Frontal cortex (tissue), 4 donors: ENCODE data around the gene ADNP. TPM values are rescaled to one million over a fixed set of nuclear protein-coding genes. Genes with fewer than 3 reads are reported as not detected.
"Not testable (repeated sequence)": the region's sequence is repeated elsewhere in the genome, so short reads cannot be mapped to it uniquely, and the experiment has no call there.

Experiments
- DNase-seq, 2 donors: peaks; one replicate each; pipeline ENCODE4 v3.0.0; 2012; ENCODE audit warnings: low spot score in 2 of 2
- FAIRE-seq: peaks from 2 replicates; lab custom pipeline; 2012; peaks lifted over from hg19 to GRCh38; lab: Jason Lieb, UNC
- total RNA-seq: library from RNA; depleted of rRNA; stranded (reverse); fragments of >200 nt; gene quantifications from one replicate; pipeline ENCODE4 v1.2.3, GENCODE V29; 2014
- donor health status: control.
- donor health status: control.
- donor health status: control.

ADNP gene
- total RNA-seq, 1 donor from 2014 or later, result 68.1 TPM

DNA sequence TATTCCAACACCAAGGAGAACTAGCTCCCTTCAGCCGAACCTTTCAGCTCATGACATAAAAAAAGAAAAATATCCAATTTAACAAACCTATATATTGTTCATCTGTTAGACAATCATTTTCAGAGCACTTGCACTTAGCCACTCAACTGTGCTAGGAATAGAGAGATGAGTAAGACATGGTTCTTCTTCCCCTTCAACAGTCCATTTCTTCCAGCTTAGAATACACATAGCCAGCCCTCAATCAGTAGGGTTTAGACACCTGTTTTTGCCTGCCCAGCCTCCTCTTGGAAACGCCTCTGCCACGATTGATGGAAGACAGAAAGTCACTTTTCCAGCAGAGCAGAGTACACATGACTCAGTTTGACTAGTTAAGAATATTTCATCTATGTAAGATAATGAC, 21.8 kb downstream of the ADNP start:
- FAIRE-seq, result no peak
- no peak for DNase-seq

DNA sequence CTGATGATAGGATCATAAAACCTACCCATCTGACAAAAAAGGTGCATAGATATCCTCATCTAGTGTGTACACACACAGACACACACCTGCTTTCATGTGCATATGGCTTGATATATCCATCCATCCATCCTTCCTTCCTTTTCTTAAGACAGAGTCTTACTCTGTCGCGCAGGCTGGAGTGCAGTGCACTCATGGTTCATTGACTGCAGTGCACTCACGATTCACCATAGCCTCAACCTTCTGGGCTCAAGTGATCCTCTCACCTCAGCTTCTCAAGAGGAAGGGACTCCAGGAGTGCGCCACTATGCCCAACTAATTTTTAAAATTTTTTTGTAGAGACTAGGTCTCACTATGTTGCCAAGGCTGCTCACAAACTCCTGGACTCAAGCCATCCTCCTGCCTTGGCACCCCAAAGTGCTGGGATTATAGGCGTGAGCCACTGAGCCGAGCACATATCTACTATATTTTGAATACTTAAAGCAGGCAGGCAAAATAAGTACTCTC, 27.1 kb downstream of the ADNP start:
- DNase-seq, result no peak
- no peak for FAIRE-seq

DNA sequence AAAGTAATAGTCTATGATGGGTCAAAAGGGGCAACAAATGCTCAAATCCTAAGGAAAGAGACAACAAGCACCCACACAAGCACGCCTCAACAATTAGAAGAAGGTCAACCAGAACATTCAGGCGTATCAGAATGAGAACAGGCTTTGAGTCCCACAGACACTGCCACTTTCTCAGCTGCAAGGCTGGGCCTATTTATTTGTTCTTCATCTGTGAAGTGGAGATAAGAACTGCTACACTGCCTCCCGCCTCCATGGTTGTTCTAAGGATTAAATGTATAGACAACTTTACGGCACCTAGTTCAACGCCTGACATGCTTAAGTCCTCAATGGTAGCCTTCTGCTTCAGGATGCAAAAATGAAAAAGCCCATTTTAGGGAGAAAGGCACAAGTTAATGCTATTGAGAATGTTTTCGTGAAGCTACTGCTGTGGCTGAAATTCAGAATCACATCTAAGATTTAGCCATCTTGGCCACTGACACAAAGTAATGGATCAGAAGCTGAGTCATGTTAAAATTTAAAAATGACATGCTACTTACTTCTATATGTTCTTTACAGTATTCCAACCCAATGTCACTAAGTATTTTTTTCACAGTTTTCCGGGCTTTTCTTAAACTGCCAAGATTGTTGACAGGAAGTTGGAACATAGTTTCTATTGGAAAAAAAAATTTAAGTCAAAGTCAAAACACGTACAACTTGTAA, 27.7 kb downstream of the ADNP start:
- DNase-seq (no peak), FAIRE-seq (no peak)

DNA sequence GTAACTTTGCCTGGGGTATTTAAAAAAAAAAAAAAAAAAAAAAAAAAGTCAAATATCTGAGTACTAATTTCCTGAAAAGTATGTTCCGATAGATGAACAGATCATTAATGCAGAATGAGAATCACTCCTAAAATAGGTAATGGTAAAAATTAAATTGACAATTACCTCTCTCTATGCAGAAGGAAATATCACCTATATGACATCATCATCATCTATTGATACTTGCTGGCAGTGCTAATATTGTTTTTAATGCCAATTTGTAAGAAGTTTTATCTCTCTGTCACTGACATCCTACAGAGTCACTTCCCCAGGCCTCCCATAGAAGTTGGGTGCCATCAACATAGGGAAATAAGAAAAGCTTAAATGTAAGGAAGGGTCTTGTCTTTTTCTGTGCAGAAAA, 29.9 kb downstream of the ADNP start:
- FAIRE-seq, result no peak
- DNase-seq, result no peak

DNA sequence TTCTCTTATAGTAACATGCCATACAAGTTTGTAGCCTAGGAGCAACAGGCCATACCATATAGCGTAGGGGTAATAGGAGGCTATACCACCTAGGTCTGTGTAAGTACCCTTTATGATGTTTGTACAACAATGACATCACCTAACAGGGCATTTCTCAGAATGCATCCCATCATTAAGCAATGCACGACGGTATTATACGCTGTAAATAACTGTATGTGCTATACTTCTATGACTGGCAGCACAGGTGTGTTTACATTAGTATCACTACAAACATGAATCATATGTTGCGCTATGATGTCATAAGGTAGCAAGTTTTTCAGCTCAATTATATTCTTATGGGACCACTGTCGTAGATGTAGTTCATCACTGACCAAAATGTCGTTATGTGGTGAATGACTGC, 31.0 kb downstream of the ADNP start:
- FAIRE-seq (no peak), DNase-seq (no peak)

DNA sequence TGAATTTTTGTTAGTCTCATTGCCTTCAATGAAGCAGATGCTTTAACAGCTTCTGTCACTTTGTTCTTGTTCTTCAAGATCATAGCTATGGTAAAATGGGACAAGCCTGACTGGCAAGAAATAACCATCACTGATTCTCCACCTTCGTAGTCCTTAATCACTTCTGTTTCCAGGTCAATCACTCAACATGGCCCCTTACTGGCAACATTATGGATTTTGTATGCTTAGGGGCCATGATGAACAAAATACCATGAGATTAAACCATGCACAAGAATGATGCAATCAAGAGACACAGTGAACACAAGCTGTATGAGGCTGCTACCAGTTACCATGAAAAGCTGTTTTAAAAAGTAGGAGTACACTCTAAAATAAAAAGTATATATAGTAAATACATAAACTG, 32.8 kb downstream of the ADNP start:
- FAIRE-seq (no peak), DNase-seq (no peak)

DNA sequence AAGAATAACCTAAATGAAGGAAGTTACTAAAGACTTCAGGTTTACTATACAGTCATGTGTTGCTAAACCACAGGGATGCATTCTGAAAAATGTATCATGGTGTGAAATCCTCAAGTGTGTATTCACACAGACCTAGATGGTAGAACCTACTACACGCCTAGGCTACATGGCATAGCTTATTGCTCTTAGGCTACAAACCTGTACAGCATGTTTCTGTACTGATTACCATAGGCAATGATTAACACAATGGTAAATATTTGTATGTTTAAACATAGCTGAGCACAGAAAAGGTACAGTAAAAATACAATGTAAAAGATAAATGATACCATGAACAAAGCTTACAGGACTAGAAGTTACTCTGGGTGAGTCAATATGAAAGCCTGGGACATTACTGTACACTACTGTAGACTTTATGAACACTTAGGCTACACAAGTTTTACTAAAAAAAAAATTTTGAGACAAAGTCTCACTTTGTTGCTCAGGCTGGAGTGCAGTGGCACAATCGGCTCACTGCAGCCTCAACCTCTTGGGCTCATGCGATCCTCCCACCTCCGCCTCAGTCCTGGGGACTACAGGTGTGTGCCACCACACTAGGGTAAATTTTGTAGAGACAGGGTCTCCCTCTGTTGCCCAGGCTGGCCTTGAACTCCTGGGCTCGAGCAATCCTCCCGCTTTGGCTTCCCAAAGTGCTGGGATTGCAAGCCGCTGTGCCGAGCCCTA, 36.0 kb downstream of the ADNP start:
- FAIRE-seq (no peak), DNase-seq (no peak)

DNA sequence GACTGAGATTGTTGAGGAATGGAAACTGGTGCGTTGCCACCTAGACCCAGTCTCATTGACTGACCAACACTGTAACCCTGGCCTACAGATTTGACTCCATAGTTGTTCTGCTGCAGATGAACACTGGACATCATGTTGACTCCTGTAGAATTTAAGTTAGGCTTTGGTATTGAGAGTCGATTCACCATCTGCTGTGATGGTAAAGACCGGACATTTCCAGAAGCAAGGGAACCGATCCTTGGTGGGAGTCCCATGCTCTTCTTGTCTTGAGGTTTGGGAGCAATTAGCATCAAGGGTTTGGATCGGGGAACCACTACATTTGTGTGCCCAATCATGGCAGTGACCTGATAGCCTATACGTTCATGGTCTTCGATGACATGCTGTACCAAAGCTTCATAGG, 37.6 kb downstream of the ADNP start:
- FAIRE-seq (no peak), DNase-seq (no peak)

DNA sequence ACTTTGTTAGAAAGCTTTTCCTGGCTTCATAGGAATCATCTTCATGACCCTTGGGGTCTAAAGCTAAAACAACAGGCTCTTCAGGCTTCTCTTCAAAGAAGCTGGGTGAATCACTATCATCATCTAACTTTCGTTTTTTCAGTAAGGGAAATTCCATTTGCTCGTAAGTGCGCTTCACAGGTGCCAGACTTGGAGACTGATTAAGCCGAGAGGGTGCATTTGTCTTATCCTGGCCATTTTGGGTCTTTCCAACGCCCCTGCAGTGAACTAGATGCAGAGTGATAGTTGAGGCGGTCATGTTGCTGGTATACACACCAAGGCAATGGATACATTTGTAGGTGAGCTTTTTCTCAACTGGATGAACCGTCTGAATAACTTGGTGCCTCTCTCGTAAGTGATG, 38.8 kb downstream of the ADNP start:
- FAIRE-seq (no peak), DNase-seq (no peak)

DNA sequence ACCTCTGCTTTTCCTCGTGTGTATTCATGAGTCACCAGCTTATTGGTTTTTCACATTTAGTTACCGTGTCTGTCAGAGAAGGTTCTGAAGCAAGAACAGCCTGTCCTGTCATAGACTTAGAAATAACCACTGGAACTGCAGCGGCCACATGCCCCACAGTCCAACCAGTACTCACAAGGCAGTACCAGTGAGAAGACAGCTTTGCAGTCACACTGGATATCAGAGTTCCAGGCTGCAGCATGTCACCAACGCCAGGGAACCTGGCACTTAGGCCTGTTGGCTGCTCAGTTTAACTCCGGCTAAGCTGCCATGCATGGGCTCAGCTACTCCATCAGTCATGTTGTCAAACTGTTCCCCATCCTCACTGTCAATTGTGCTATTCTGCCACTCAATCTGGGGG, 40.1 kb downstream of the ADNP start:
- DNase-seq, result no peak
- no peak for FAIRE-seq

DNA sequence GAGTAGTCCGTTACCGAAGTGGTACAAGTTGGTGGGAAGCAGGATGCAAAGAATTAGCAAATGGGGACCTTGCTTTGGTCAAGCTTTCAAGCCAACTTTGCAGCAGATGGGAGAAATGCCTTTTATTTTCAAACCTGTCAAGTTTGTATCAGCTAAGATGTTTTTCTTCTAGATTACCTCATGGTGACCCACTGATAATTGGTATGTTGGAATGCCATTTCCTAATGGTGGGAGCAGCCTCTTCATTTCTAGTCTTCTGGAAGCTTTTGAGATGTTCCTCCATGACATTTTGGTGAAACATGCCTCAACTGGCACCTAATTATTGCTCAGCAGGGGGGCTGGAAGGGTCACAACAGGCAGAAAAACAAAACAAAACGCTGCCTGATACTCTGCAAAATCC, 43.7 kb downstream of the ADNP start:
- no peak for DNase-seq
- FAIRE-seq, result no peak

DNA sequence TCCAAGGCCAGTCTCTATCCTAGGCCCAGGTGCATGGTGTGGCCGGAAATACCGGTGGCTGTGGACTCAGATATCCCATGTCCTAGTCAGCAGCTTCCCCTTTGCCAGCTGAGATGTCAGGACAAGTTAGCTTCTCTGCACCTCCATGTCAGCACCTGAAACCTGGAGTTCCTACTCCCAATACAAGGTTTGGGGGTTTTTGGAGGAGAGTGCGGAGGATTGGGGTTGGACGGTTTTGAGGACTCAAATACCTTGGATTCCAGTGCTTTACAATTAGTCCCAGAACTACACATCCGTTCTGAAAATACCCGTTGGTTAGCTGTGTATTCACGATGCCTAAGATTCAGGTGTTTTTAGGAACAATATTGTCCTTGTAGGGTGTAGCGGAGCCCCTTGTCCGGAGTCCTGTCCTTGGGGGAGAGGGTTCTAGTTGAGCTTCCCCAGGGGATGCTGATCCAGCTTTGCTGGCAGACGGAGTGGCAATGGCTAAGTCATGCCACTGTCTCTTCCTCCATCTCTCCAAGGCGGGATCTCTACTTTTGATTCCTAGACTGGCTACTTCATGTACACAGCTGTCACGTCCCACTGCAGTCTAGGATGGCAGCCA, 45.0 kb downstream of the ADNP start:
- FAIRE-seq (no peak), DNase-seq (no peak)

DNA sequence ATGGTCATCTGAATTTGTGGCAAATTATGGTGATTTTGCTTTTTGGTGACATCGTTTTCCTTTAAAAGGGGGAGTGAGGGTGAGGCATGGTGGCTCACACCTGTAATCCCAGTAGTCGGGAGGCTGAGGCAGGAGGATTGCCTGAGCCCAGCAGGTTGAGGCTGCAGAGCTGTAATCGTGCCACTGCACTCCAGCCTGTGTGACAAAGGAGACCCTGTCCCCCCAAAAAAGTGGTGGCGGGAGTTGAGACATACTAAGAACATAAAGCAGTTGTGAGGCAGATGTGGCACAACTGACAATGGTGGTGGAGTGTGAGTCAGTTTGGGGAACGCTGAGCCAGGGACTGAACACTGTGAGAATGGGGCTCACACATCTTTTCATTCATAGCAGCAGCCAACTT, 45.5 kb downstream of the ADNP start:
- DNase-seq (no peak), FAIRE-seq (no peak)

DNA sequence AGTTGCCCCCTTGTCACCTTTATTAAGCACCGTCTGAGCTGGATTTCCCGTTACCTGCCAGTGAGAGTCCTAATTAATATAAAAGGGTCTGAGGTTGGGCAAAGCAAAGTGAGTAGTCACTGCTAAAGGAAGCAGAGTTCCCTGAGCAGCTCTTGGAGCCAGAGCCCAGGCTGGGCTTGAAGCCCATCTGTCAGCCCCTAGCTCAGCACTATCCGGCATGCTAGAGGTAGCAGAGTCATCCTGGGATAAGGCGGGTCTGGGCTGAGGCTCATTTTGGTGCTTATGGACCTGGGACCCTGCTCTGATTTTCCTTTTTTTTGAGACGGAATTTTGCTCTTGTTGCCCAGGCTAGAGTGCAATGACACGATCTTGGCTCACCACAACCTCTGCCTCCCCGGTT, 46.2 kb downstream of the ADNP start:
- FAIRE-seq, result no peak
- no peak for DNase-seq

DNA sequence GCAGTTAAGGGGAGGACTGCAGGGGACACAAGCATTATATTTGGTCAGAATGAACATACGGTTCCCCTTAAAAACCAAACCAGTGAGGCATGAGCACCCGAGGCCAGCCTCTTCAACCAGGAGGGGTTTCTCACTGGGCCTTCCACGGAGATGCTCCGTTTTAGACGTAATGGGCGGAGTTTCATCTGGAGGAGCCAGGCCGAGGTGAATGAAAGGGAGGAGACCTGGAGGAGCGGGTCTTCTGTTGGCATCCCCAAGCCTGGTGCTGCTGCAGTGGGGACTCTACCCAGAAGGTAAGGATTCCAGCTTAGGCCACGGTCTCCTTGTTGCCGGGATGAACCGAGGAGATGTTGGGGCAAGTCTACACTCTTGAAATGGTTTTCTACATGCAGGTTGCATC, 47.4 kb downstream of the ADNP start:
- FAIRE-seq, result no peak

DNA sequence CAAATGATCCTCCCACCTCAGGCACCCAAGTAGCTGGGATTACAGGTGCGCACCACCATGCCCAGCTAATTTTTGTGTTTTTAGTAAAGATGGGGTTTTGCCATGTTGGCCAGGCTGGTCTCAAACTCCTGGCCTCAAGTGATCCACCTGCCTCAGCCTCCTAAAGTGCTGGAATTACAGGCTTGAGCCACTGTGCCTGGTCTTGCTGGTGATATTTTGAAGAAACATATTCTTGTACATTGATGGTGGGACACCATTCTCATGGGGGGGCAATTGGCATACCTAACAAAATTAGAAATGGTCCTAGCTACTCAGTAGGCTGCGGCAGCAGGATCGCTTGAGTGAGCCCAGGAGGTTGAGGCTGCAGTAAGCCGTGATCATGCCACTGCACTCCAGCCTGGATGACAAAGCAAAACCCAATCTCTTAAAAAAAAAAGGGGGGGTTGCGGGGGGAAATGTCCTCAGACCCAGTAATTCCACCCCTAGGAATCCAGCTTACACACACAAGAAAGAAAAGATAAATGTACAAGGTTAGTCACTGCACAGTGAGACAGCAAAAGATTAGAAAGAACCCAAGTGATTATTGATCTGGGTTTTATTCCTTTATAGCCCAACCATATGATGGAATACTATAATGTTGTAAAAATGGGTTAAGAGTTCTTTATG, 49.3 kb downstream of the ADNP start:
- not testable (repeated sequence) for DNase-seq, FAIRE-seq

More for the DNA sequence above, 47.4 kb downstream of the ADNP start:
- DNase-seq, result no peak

DNA sequence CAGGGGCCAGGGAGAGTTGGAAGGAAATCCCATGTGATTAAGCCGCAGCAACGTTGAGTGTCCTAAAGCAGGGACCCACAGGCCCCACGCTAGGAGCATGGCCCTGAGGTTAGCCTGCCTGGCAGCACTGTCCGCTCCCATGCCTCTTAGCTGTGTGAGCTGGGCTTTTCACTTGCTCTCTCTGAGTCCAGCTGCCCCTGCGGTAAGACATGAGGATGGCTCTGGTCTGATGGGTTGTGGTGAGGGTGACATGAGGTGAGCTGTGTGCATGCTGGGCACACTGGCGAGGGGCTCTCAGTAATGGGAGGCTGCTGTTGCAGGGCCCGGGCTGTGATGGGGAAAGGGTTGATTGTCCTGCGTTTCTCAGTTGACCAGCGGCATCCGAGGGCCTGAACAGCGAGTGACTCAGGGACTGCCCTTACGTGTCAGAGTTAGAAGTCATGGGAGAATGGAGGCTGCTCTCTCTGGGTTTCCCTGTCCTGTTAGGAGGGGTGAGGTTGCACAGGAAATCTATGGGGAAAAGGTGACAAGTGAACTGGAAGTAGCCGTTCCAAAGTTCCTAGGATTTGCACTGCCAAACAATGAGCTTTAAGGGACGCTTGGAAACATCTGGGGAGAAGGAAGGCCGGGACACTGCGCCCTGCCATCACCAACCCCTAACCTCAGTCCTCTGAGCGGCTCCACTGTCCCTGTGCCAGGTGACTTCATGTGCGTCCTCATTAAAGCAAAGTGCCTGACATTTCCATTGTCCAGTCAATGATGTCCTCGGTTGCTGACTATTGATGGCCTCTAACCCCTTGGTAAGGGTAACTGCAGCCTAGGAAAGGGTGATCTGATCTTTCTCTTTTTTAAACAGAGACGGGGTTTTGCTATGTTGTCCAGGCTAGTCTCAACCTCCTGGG, 51.3 kb downstream of the ADNP start:
- no peak for FAIRE-seq
- DNase-seq, result no peak

DNA sequence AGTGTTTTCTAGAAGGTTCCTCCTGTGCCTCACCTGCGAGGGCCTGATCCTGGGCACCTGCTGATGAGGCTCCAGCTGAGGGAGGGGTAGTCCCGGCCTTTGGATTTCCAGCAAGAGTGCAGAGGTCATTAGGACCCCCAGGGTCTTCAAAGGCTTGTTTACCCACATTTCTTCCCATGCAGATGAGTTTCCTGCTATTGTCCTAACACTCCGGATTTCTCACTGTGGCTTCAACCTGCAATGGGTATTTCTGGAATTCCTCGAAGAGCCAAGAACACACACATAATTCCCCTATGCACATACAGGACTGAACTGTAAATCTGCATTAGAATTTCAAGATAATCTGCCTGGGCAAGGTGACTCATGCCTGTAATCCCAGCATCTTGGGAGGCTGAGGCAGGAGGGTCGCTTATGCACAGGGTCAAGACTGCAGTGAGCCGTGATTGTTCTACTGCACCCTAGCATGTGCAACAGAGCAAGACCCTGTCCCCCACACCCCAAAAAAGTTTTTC, 53.9 kb downstream of the ADNP start:
- no peak for FAIRE-seq

DNA sequence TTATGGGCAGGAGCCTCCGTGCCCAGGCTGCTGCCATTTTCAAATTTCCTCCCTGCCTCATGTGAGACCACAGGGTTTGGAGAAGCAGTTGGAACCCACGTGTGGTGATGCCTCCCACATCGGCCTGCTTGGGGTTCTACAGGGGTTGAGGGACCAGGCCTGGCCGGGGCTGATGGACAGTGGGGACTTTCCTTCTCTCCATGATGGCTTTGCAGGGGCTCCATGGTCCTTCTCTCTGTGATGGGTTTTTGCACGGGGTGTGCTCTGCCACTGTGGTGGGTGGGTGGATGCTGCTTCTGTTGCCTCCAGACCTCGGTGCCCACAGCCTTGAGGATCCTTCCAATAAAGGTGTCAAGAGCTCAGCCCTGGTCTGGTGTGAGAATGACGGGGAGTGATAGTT, 54.4 kb downstream of the ADNP start:
- DNase-seq (no peak), FAIRE-seq (no peak)

More for the DNA sequence above, 53.9 kb downstream of the ADNP start:
- no peak for DNase-seq
